ENCODE measurements around the gene PCNA.

PCNA gene

DNA sequence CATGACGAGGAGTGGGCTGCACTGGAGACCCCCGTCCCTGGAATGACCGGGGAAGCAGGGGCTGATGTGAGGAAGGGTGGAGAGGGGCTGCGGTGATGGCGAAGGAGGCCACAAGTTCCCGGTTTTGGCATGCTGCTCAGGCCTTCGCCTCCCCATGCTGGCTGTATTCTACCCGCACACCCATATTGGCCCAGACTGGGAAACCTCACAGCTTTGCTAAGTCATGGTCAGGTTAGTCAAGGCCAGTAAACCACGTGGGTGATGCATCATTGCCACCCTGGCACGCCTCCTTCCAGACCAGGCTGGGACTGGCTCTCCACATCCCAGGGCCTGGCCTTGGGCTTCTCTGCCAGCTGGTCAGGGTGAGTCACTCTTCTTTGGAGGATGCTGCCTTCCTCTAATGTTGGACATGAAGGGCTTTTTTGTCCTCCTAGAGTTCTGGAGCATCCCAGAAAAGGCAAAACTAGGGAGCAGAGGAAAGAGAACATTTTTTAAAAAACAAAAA is 53.8 kb downstream of the PCNA start:
- no peak for DNase-seq (ENCODE audit: low read depth in 2 of 2)

DNA sequence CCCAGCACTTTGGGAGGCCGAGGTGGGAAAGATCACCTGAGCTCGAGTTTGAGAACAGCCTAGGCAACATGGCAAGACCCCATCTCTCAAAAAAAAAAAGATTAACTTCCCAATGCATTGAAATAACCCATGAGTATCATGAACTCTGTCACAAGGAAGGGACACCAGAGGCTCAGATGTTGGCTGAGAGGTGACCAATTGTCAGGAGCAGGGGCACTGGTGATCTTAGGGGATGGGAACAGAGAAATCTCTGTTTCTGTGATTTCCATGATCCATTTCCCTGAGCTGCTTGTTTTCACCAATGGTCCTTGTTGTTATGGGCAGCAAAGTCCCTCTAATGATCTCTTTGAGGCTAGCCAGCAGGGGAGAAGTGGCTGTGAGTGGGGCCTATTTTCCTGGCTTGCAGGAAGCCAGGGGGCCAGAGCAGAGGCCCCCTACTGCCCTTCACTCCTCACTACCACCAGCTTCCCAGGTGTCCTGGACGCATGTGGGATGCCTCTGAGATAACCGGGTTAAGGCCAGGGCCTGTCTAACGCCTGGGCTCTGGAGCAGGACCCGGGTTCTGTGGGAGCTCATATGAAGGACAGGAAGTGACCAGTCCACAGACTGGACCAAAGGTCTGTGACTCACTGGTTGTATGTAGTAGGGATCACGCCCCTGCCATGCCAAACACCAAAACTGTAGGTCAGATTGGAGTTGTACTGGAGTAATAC is 54.4 kb downstream of the PCNA start:
- DNase-seq (ENCODE audit: low read depth in 2 of 2), result no peak
